Left colon (tissue), 2 donors: Measurements from ENCODE around the gene LRRC26. TPM values are rescaled to one million over a fixed set of nuclear protein-coding genes. Genes with fewer than 3 reads are reported as not detected.
A peak's percentile ranks its signal among the peaks of the same experiment; 100 is the strongest.
"Not testable (repeated sequence)": the region's sequence is repeated elsewhere in the genome, so short reads cannot be mapped to it uniquely, and the experiment has no call there.

ENCODE experiments used
- ATAC-seq: fragments of 200-7000 bp; cut with Tn5 transposase; one replicate; pipeline ENCODE4 v1.9.1; 2020; ENCODE audit warnings: mild to moderate bottlenecking, moderate library complexity
- DNase-seq, 2 donors: peaks; one replicate each; pipeline ENCODE4 v3.0.0-alpha.2; 2020
- intact Hi-C, 2 donors: fragments of 100-400 bp; cut with DNase I in 1 of 2; cut with micrococcal nuclease in 1 of 2; formaldehyde crosslinking; loops; one replicate each; pipeline versions ENCODE4 v1.11.2 to v1.14.0; 2022; cut with DNase I, micrococcal nuclease
- total RNA-seq, 2 donors: library from RNA; stranded (reverse); fragmentation: NEBNext Ultra II Directional; extraction: Animal tissue kit (Norgen Biotek cat#: 25700); gene quantifications; one replicate each; pipeline ENCODE4 v1.2.1, GENCODE V29; 2021
- donor health status: DM: no; HTN: no; CAD: no.
- donor health status: DM: yes; HTN: yes; CAD: no.

LRRC26 gene
- total RNA-seq, 2 donors from 2014 or later: 70.0 to 95.7 TPM

GRCh38 chr9:137147091-137147792 is 22.6 kb downstream of the LRRC26 start:
- intact Hi-C loops: no loop called here
- DNase-seq (no peak), ATAC-seq (no peak)

GRCh38 chr9:137146527-137146918 is 23.3 kb downstream of the LRRC26 start:
- DNase-seq (no peak), ATAC-seq (no peak)
- intact Hi-C loops: no loop called here

GRCh38 chr9:137145731-137146526 is 23.9 kb downstream of the LRRC26 start:
- intact Hi-C loops: no loop called here
- no peak for ATAC-seq
- DNase-seq: no peak

- DNase-seq (no peak), ATAC-seq (no peak)
- intact Hi-C loops: loop anchor here in 1 of 2 donors (5.0 kb wide), 1 partner anchor 49 kb away; no protein-coding TSS in a partner anchor
Observed at GRCh38 chr9:137143459-137143858, 26.4 kb downstream of the LRRC26 start.

- DNase-seq (no peak), ATAC-seq (no peak)
- intact Hi-C loops: loop anchor here in 1 of 2 donors (5.0 kb wide), 1 partner anchor 50 kb away; no protein-coding TSS in a partner anchor
Observed at GRCh38 chr9:137141976-137142936, 27.6 kb downstream of the LRRC26 start.

- no peak for DNase-seq
- intact Hi-C loops: loop anchor here in 1 of 2 donors (5.0 kb wide), 1 partner anchor 51 kb away; no protein-coding TSS in a partner anchor
- no peak for ATAC-seq
Observed at GRCh38 chr9:137141050-137141810, 28.6 kb downstream of the LRRC26 start.

- intact Hi-C loops: loop anchor here in 1 of 2 donors (5.0 kb wide), 1 partner anchor 52 kb away; no protein-coding TSS in a partner anchor
- ATAC-seq (no peak), DNase-seq (no peak)
Observed at GRCh38 chr9:137140151-137141012, 29.5 kb downstream of the LRRC26 start.

- no peak for ATAC-seq
- intact Hi-C loops: loop anchor here in 1 of 2 donors (5.0 kb wide), 1 partner anchor 53 kb away; no protein-coding TSS in a partner anchor
- DNase-seq: no peak
Observed at GRCh38 chr9:137139468-137140150, 30.2 kb downstream of the LRRC26 start.

GRCh38 chr9:137138722-137139467 is 31.0 kb downstream of the LRRC26 start, which contains the start of gene GRIN1:
GRIN1 (plus strand) TSS chr9:137139154; CDS start chr9:137139487, 333 bp downstream.
- ATAC-seq (peak; percentile 39), DNase-seq (no peak)
- intact Hi-C loops: no loop called here

- DNase-seq: no peak
- ATAC-seq: no peak
- intact Hi-C loops: no loop called here
Observed at GRCh38 chr9:137138058-137138721, 31.7 kb downstream of the LRRC26 start.

- DNase-seq (no peak), ATAC-seq (no peak)
- intact Hi-C loops: no loop called here
Observed at GRCh38 chr9:137136881-137137607, 32.8 kb downstream of the LRRC26 start.

GRCh38 chr9:137136261-137136880 is 33.5 kb downstream of the LRRC26 start:
- intact Hi-C loops: no loop called here
- ATAC-seq: peak; percentile 94
- DNase-seq: peak in 1 of 2 donors; percentile 49

GRCh38 chr9:137135154-137135553 is 34.7 kb downstream of the LRRC26 start:
- ATAC-seq, DNase-seq, intact Hi-C loops: not testable (repeated sequence)

- no peak for DNase-seq
- no peak for ATAC-seq
- intact Hi-C loops: no loop called here
Observed at GRCh38 chr9:137134191-137134590, 35.7 kb downstream of the LRRC26 start.
